A172 (cell line): ENCODE results near the gene FUOM. TPM values are rescaled to one million over a fixed set of nuclear protein-coding genes. Genes with fewer than 3 reads are reported as not detected.

Source experiments
- DNase-seq: peaks from one replicate; pipeline ENCODE4 v3.0.0-alpha.2; 2015; ENCODE audit warnings: low spot score
- total RNA-seq: library from RNA; depleted of rRNA; stranded (reverse); fragments of >200 nt; shearing (Covaris generic); gene quantifications from 2 replicates; pipeline ENCODE4 v1.2.3, GENCODE V29; 2014; rRNA removed

The FUOM gene
- total RNA-seq, 1 experiment from 2014 or later: 6.6 TPM

- no peak for DNase-seq
Measured at GRCh38 chr10:133312016-133312768, 45.6 kb downstream of the FUOM start.

GRCh38 chr10:133311570-133311969 lies 46.2 kb downstream of the FUOM start:
- no peak for DNase-seq

GRCh38 chr10:133310789-133311188 lies 47.0 kb downstream of the FUOM start:
- DNase-seq: no peak

- no peak for DNase-seq
Measured at GRCh38 chr10:133310399-133310755, 47.4 kb downstream of the FUOM start.

GRCh38 chr10:133309720-133310398 lies 48.0 kb downstream of the FUOM start:
- DNase-seq: no peak

- DNase-seq: peak; percentile 51
Measured at GRCh38 chr10:133309100-133309719, 48.6 kb downstream of the FUOM start.

- DNase-seq: peak; percentile 44
Measured at GRCh38 chr10:133308421-133309099, 49.3 kb downstream of the FUOM start, which contains the start of the genes TUBGCP2 and ZNF511. Gene TUBGCP2, minus strand, starts transcription at chr10:133308872. Its CDS starts 5,931 bp downstream, at chr10:133302941. Gene ZNF511, plus strand, starts transcription at chr10:133308914. Its CDS starts 30 bp downstream, at chr10:133308944.

GRCh38 chr10:133307776-133308420 lies 49.9 kb downstream of the FUOM start:
- DNase-seq: peak; percentile 50

- no peak for DNase-seq
Measured at GRCh38 chr10:133306941-133307379, 50.9 kb downstream of the FUOM start.

- no peak for DNase-seq
Measured at GRCh38 chr10:133306097-133306476, 51.7 kb downstream of the FUOM start.

Other genes with a start within 250 kb of the FUOM start
- gene KNDC1, start 197.8 kb downstream of the FUOM start, total RNA-seq: 2.2 and 3.2 TPM in 2 replicates
- not detected in 2 replicates for gene UTF1, start 127.8 kb downstream of the FUOM start, total RNA-seq
- not detected in 2 replicates for gene VENTX, start 120.2 kb downstream of the FUOM start, total RNA-seq
- gene ADAM8, start 81.2 kb downstream of the FUOM start, total RNA-seq: 0.31 and 0.93 TPM in 2 replicates
- 29.3 and 35.9 TPM in 2 replicates for gene TUBGCP2, start 49.1 kb downstream of the FUOM start, total RNA-seq
- 13.4 and 26.6 TPM in 2 replicates for gene ZNF511, start 49.1 kb downstream of the FUOM start, total RNA-seq
- not detected in 2 replicates for gene CALY, start 21.1 kb downstream of the FUOM start, total RNA-seq
- gene PRAP1, start 10.6 kb downstream of the FUOM start, total RNA-seq: 0.60 TPM in 1 of 2 replicates, not detected in the other
- gene ECHS1, start 15.3 kb upstream of the FUOM start, total RNA-seq: 102 and 108 TPM in 2 replicates
- gene PAOX, start 21.2 kb upstream of the FUOM start, total RNA-seq: 5.3 and 6.1 TPM in 2 replicates
- gene MTG1, start 36.1 kb upstream of the FUOM start, total RNA-seq: 13.7 and 20.4 TPM in 2 replicates
- not detected in 2 replicates for gene SPRN, start 66.6 kb upstream of the FUOM start, total RNA-seq
- gene SCART1, start 95.9 kb upstream of the FUOM start, total RNA-seq: not detected in 2 replicates
- gene CYP2E1, start 169.3 kb upstream of the FUOM start, total RNA-seq: not detected in 2 replicates
- gene SYCE1, start 207.6 kb upstream of the FUOM start, total RNA-seq: not detected in 2 replicates